NB4 (cell line): Measurements from ENCODE around the gene DNAJC3.

Source experiments
- TF ChIP-seq, protein P1 (sequence below): IDR thresholded peaks from 2 replicates; pipeline ENCODE4 v1.6.1; 2011; ENCODE audit warnings: low read depth, low read length
- TF ChIP-seq, protein P2 (sequence below): IDR thresholded peaks from one replicate; pipeline ENCODE4 v1.5.1; 2012; ENCODE audit warnings: low read depth, low read length

DNA sequence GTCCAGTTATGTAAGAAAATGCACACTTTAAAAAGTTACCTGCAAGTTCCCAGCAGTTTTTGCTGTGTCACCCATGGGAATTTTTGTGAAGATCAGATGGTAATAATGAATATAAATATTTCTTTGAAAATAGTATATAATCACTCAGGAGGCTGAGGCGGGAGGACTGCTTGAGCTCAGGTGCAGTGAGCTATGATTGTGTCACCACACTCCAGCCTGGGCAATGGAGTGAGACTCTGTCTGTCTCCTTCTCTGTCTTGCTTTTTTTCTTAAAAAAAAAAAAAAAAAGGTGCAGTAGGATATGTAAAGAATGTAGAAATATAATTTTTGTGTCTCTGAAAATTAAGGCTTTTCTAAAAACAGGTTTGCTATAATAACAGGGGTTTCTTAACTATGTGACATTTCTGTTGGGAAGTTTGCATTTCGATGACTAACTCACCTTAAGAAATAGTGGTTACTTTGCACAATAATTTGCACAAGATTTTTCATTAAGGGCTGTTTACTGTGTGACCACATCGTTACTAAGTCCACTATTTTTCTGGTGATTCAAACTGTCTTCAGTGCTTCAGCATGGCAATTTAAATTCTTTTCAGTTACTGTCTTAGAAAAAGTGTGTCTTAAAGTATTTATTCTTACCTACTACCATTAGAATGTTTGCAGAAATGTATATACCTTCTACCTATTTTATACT lies 37.3 kb downstream of the DNAJC3 start:
- TF ChIP-seq, protein P1, sequence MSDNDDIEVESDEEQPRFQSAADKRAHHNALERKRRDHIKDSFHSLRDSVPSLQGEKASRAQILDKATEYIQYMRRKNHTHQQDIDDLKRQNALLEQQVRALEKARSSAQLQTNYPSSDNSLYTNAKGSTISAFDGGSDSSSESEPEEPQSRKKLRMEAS: no peak
- TF ChIP-seq, protein P2, sequence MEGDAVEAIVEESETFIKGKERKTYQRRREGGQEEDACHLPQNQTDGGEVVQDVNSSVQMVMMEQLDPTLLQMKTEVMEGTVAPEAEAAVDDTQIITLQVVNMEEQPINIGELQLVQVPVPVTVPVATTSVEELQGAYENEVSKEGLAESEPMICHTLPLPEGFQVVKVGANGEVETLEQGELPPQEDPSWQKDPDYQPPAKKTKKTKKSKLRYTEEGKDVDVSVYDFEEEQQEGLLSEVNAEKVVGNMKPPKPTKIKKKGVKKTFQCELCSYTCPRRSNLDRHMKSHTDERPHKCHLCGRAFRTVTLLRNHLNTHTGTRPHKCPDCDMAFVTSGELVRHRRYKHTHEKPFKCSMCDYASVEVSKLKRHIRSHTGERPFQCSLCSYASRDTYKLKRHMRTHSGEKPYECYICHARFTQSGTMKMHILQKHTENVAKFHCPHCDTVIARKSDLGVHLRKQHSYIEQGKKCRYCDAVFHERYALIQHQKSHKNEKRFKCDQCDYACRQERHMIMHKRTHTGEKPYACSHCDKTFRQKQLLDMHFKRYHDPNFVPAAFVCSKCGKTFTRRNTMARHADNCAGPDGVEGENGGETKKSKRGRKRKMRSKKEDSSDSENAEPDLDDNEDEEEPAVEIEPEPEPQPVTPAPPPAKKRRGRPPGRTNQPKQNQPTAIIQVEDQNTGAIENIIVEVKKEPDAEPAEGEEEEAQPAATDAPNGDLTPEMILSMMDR: no peak
